ENCODE measurements around the gene THSD4. TPM values are rescaled to one million over a fixed set of nuclear protein-coding genes. Genes with fewer than 3 reads are reported as not detected.
"Not testable (repeated sequence)": the region's sequence is repeated elsewhere in the genome, so short reads cannot be mapped to it uniquely, and the experiment has no call there.

Gene THSD4
- total RNA-seq, 2 experiments from 2014 or later: not detected

DNA sequence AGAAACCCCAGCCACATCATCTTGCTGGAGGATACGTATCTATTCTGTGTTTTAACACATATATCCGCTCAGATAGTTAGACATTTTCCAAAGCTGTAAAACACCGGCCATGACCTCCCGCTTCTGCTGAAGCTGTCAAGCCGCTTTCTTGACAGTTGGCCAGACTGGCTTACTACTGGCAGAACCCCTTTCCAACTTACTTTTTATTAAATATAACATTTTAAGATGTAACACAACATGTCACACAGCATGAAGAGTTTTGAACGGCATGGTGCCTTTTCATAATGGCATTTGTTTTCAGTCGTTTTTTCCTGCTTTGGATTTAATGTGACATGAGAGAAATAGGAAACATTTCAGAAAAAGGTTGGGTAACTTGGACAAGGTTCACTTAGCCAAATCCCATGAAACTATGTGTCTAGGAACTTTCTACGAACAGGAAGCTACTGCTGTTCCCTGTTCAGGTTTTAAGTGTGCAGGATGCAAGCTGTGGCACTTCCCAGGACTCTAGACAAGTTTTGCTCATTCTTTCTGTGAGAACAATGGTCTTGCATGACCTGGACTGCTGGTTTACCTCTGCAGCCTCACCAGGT lies 281.4 kb downstream of the THSD4 start:
- Histone ChIP-seq H3K9me2 (ENCODE audit: insufficient read depth, low read length) (no peaks in the 10 kb centered on the region), H3K9me3 (ENCODE audit: low read length) (no peaks in the 10 kb centered on the region), H3K79me2 (ENCODE audit: insufficient read depth, low read depth, low read length) (no peaks in the 10 kb centered on the region), H3K27ac (ENCODE audit: low read depth, low read length, poor library complexity, severe bottlenecking) (no peak overlapping the region), H3K36me3 (ENCODE audit: insufficient read depth, low read length) (no peaks in the 10 kb centered on the region), H4K20me1 (ENCODE audit: insufficient read depth, low read length) (no peaks in the 10 kb centered on the region), H2AFZ (ENCODE audit: low read length) (no peak overlapping the region), H3K4me3 (ENCODE audit: low read depth, low read length, poor library complexity, severe bottlenecking) (no peak overlapping the region), H3K4me2 (ENCODE audit: low read length) (no peak overlapping the region), H3K4me1 (ENCODE audit: insufficient read depth, low read length, poor library complexity, severe bottlenecking) (peaks cover 6% of the 10 kb centered on the region)
- CTCF ChIA-PET (ENCODE audit: unreplicated experiment): no interaction called here
- intact Hi-C loops (cut with micrococcal nuclease; ENCODE audit: unreplicated experiment): no loop called here
- BruUV-seq (replicated peaks): no TSS peak
- TF ChIP-seq, protein P1, sequence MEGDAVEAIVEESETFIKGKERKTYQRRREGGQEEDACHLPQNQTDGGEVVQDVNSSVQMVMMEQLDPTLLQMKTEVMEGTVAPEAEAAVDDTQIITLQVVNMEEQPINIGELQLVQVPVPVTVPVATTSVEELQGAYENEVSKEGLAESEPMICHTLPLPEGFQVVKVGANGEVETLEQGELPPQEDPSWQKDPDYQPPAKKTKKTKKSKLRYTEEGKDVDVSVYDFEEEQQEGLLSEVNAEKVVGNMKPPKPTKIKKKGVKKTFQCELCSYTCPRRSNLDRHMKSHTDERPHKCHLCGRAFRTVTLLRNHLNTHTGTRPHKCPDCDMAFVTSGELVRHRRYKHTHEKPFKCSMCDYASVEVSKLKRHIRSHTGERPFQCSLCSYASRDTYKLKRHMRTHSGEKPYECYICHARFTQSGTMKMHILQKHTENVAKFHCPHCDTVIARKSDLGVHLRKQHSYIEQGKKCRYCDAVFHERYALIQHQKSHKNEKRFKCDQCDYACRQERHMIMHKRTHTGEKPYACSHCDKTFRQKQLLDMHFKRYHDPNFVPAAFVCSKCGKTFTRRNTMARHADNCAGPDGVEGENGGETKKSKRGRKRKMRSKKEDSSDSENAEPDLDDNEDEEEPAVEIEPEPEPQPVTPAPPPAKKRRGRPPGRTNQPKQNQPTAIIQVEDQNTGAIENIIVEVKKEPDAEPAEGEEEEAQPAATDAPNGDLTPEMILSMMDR (conservative IDR thresholded peaks at IDR 0.05; ENCODE audit: low read length): no peak
- TF ChIP-seq EZH2phosphoT487 (IDR thresholded peaks at IDR 0.05; ENCODE audit: borderline replicate concordance, low read depth, low read length): no peak
- POLR2A ChIA-PET: no interaction called here
- DNase-seq (ENCODE audit: low spot score): no peak

DNA sequence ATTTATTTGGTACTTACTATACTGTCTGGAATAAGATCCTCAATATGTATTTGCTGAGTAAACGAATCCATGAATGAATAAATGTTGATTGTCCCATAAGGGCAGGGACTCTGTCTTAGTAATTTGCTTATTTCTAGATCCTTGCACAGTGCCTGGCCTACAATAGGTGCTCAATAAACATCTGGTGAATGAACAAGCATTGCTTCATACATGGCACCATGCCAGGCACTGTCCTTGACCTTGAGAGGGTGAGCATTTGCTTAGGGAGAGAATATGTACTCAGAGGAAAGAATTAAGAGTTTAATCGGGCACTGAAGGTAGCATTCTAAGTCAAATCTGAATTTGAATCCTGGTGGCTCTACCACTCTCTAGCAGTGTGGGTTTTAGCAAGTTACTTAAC lies 282.1 kb downstream of the THSD4 start:
- DNase-seq (ENCODE audit: low spot score): no peak
- intact Hi-C loops (cut with micrococcal nuclease; ENCODE audit: unreplicated experiment): no loop called here
- no peak overlapping the region for H2AFZ ChIP-seq (ENCODE audit: low read length)
- no peak overlapping the region for H3K4me3 ChIP-seq (ENCODE audit: low read depth, low read length, poor library complexity, severe bottlenecking)
- CTCF ChIA-PET (ENCODE audit: unreplicated experiment): no interaction called here
- H3K4me1 ChIP-seq (ENCODE audit: insufficient read depth, low read length, poor library complexity, severe bottlenecking): no peaks in the 10 kb centered on the region
- H3K9me3 ChIP-seq (ENCODE audit: low read length): no peaks in the 10 kb centered on the region
- H3K9me2 ChIP-seq (ENCODE audit: insufficient read depth, low read length): no peaks in the 10 kb centered on the region
- POLR2A ChIA-PET: no interaction called here
- no peaks in the 10 kb centered on the region for H3K79me2 ChIP-seq (ENCODE audit: insufficient read depth, low read depth, low read length)
- BruUV-seq (replicated peaks): no TSS peak
- no peaks in the 10 kb centered on the region for H4K20me1 ChIP-seq (ENCODE audit: insufficient read depth, low read length)
- TF ChIP-seq, protein P1 (conservative IDR thresholded peaks at IDR 0.05; ENCODE audit: low read length): no peak
- TF ChIP-seq EZH2phosphoT487 (IDR thresholded peaks at IDR 0.05; ENCODE audit: borderline replicate concordance, low read depth, low read length): no peak
- H3K27ac ChIP-seq (ENCODE audit: low read depth, low read length, poor library complexity, severe bottlenecking): no peak overlapping the region
- no peaks in the 10 kb centered on the region for H3K36me3 ChIP-seq (ENCODE audit: insufficient read depth, low read length)
- no peak overlapping the region for H3K4me2 ChIP-seq (ENCODE audit: low read length)

DNA sequence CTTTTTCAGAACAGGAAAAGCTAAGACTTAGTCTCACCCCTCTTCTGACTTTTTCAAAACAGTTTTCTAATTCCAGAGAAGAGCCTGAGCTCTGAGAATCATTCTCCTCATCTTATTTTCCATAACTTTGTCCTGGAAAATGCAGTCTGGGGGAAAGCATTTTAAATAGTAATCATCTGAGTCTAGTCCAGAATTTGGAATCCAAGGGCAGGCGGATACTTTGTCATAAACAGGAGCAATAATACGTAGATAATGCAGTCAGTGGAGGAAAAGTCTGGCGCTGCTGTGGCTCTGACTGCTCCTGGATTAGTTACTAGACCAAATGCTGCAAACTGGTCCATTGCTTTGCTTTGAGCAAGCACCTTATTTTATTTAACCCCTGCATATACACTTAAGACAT lies 285.0 kb downstream of the THSD4 start:
- no peaks in the 10 kb centered on the region for H3K36me3 ChIP-seq (ENCODE audit: insufficient read depth, low read length)
- no peak for TF ChIP-seq EZH2phosphoT487 (IDR thresholded peaks at IDR 0.05; ENCODE audit: borderline replicate concordance, low read depth, low read length)
- H3K4me1 ChIP-seq (ENCODE audit: insufficient read depth, low read length, poor library complexity, severe bottlenecking): no peaks in the 10 kb centered on the region
- no TSS peak for BruUV-seq (replicated peaks)
- ChIA-PET CTCF (ENCODE audit: unreplicated experiment) (no interaction called here), POLR2A (interaction anchor here (0.7 to 1.3 kb wide), 2 partner anchors 9 to 11 kb away, joined by 4 to 6 read pairs; no protein-coding TSS in a partner anchor)
- no peak overlapping the region for H3K4me2 ChIP-seq (ENCODE audit: low read length)
- no peak overlapping the region for H2AFZ ChIP-seq (ENCODE audit: low read length)
- no peaks in the 10 kb centered on the region for H4K20me1 ChIP-seq (ENCODE audit: insufficient read depth, low read length)
- H3K27ac ChIP-seq (ENCODE audit: low read depth, low read length, poor library complexity, severe bottlenecking): no peak overlapping the region
- no peak for DNase-seq (ENCODE audit: low spot score)
- no peaks in the 10 kb centered on the region for H3K79me2 ChIP-seq (ENCODE audit: insufficient read depth, low read depth, low read length)
- no peaks in the 10 kb centered on the region for H3K9me3 ChIP-seq (ENCODE audit: low read length)
- intact Hi-C loops (cut with micrococcal nuclease; ENCODE audit: unreplicated experiment): no loop called here
- H3K4me3 ChIP-seq (ENCODE audit: low read depth, low read length, poor library complexity, severe bottlenecking): no peak overlapping the region
- H3K9me2 ChIP-seq (ENCODE audit: insufficient read depth, low read length): no peaks in the 10 kb centered on the region

DNA sequence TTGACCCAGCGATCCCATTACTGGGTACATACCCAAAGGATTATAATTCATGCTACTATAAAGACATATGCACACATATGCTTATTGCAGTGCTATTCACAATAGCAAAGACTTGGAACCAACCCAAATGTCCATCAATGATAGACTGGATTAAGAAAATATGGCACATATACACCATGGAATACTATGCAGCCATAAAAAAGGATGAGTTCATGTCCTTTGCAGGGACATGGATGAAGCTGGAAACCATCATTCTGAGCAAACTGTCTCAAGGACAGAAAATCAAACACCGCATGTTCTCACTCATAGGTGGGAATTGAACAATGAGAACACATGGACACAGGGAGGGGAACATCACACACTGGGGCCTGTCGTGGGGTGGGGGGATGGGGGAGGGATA lies 286.5 kb downstream of the THSD4 start:
- H3K36me3 ChIP-seq (ENCODE audit: insufficient read depth, low read length); H4K20me1 ChIP-seq (ENCODE audit: insufficient read depth, low read length); BruUV-seq (replicated peaks); H3K79me2 ChIP-seq (ENCODE audit: insufficient read depth, low read depth, low read length); H2AFZ ChIP-seq (ENCODE audit: low read length); CTCF ChIA-PET (ENCODE audit: unreplicated experiment); DNase-seq (ENCODE audit: low spot score); H3K27ac ChIP-seq (ENCODE audit: low read depth, low read length, poor library complexity, severe bottlenecking); intact Hi-C loops (cut with micrococcal nuclease; ENCODE audit: unreplicated experiment); H3K4me3 ChIP-seq (ENCODE audit: low read depth, low read length, poor library complexity, severe bottlenecking); H3K9me2 ChIP-seq (ENCODE audit: insufficient read depth, low read length); H3K9me3 ChIP-seq (ENCODE audit: low read length); POLR2A ChIA-PET; H3K4me2 ChIP-seq (ENCODE audit: low read length); H3K4me1 ChIP-seq (ENCODE audit: insufficient read depth, low read length, poor library complexity, severe bottlenecking): not testable (repeated sequence)
